Liver (tissue), 9 donors: ENCODE data around the gene MDC1. TPM values are rescaled to one million over a fixed set of nuclear protein-coding genes. Genes with fewer than 3 reads are reported as not detected.
A peak's percentile ranks its signal among the peaks of the same experiment; 100 is the strongest.
"Not testable (repeated sequence)": the region's sequence is repeated elsewhere in the genome, so short reads cannot be mapped to it uniquely, and the experiment has no call there.

ENCODE experiments used
- DNase-seq: peaks from one replicate; pipeline ENCODE4 v3.0.0-alpha.2; 2017; ENCODE audit warnings: low spot score
- H3K27ac ChIP-seq, 2 donors: one replicate each; pipeline ENCODE4 v1.7.0; 2013; ENCODE audit warnings: inconsistent platforms in 2 of 2, low read length in 2 of 2, control low read depth in 1 of 2, low read depth in 1 of 2, mild to moderate bottlenecking in 1 of 2
- H3K27me3 ChIP-seq, 4 donors: one replicate each; pipeline versions ENCODE4 v1.6.1 to v1.7.0; 2013; ENCODE audit warnings: low read length in 3 of 4, inconsistent platforms in 1 of 4, mild to moderate bottlenecking in 1 of 4, moderate library complexity in 1 of 4; ENCODE audit not compliant: control insufficient read depth in 4 of 4, insufficient read depth in 4 of 4
- H3K36me3 ChIP-seq, 4 donors: one replicate each; pipeline versions ENCODE4 v1.6.1 to v1.7.0; 2013; ENCODE audit warnings: low read length in 3 of 4, mild to moderate bottlenecking in 3 of 4, low read depth in 1 of 4, moderate library complexity in 1 of 4; ENCODE audit not compliant: control insufficient read depth in 4 of 4, insufficient read depth in 3 of 4
- H3K4me1 ChIP-seq, 4 donors: one replicate each; pipeline versions ENCODE4 v1.6.1 to v1.7.0; 2013; ENCODE audit warnings: low read length in 3 of 4, mild to moderate bottlenecking in 3 of 4, moderate library complexity in 1 of 4; ENCODE audit not compliant: control insufficient read depth in 4 of 4, insufficient read depth in 4 of 4
- H3K4me3 ChIP-seq, 3 donors: one replicate each; pipeline versions ENCODE4 v1.6.1 to v1.7.0; 2013; ENCODE audit warnings: low read length in 3 of 3, control low read depth in 1 of 3, low read depth in 1 of 3, mild to moderate bottlenecking in 1 of 3
- H3K9ac ChIP-seq, 2 donors: one replicate each; pipeline ENCODE4 v1.7.0; 2013; ENCODE audit warnings: low read length in 2 of 2, mild to moderate bottlenecking in 2 of 2, moderate library complexity in 2 of 2, control low read depth in 1 of 2, low read depth in 1 of 2
- H3K9me3 ChIP-seq, 4 donors: one replicate each; pipeline versions ENCODE4 v1.6.1 to v1.7.0; 2013; ENCODE audit warnings: low read length in 3 of 4; ENCODE audit not compliant: control insufficient read depth in 4 of 4
- FOXA2 ChIP-seq: IDR thresholded peaks from 2 replicates; pipeline ENCODE4 v1.6.1; 2016; ENCODE audit warnings: antibody characterized with exemption
- GABPA ChIP-seq, 2 donors: IDR thresholded peaks in 1 of 2; conservative IDR thresholded peaks in 1 of 2; 2 replicates each; pipeline ENCODE4 v1.6.1; 2016; ENCODE audit warnings: antibody characterized with exemption in 2 of 2, mild to moderate bottlenecking in 1 of 2, moderate library complexity in 1 of 2
- HNF4A ChIP-seq, 2 donors: conservative IDR thresholded peaks; 2 replicates each; pipeline ENCODE4 v1.6.1; 2016; ENCODE audit warnings: antibody characterized with exemption in 2 of 2, mild to moderate bottlenecking in 2 of 2
- RAD21 ChIP-seq, 2 donors: IDR thresholded peaks; 2 replicates each; pipeline ENCODE4 v1.6.1; 2016; ENCODE audit warnings: antibody characterized with exemption in 2 of 2, mild to moderate bottlenecking in 2 of 2
- RXRA ChIP-seq, 2 donors: IDR thresholded peaks; 2 replicates each; pipeline ENCODE4 v1.6.1; 2017 to 2018; ENCODE audit warnings: antibody characterized with exemption in 2 of 2, mild to moderate bottlenecking in 1 of 2
- SP1 ChIP-seq: IDR thresholded peaks from 2 replicates; pipeline ENCODE4 v1.6.1; 2018; ENCODE audit warnings: antibody characterized with exemption, mild to moderate bottlenecking
- YY1 ChIP-seq: IDR thresholded peaks from 2 replicates; pipeline ENCODE4 v1.6.1; 2016; ENCODE audit warnings: antibody characterized with exemption, mild to moderate bottlenecking
- WGBS: extraction: QIAGEN DNeasy Blood & Tissue Kit; methylation state at CpG from one replicate; pipeline ENCODE4 v1.1.7; 2013; 5-methylcytosine and 5-hydroxymethylcytosine counted together
- polyA plus RNA-seq, 2 donors: library from polyadenylated mRNA; stranded (reverse) in 1 of 2; unstranded in 1 of 2; fragments of 200-250 nt in 1 of 2; fragments of >200 nt in 1 of 2; fragmentation: Nextera tagmentation in 1 of 2; extraction: Ambion mirVana in 1 of 2; gene quantifications; one replicate each; pipeline versions ENCODE4 v1.2.1 to v1.2.3, GENCODE V29; 2013 to 2015
- total RNA-seq, 2 donors: library from RNA; depleted of rRNA; stranded (reverse); fragments of >200 nt; gene quantifications; one replicate each; pipeline ENCODE4 v1.2.3, GENCODE V29; 2014
- TF ChIP-seq, protein P1 (sequence below): fragments of 150-350 bp; IDR thresholded peaks from 2 replicates; pipeline ENCODE4 v1.5.1; 2017; ENCODE audit warnings: improper control_type of control experiment, low read depth, low read length; ENCODE audit not compliant: missing input control
- TF ChIP-seq, protein P2 (sequence below): IDR thresholded peaks from 2 replicates; pipeline ENCODE4 v1.6.1; 2016; ENCODE audit warnings: antibody characterized with exemption
- TF ChIP-seq, protein P3 (sequence below): IDR thresholded peaks from 2 replicates; pipeline ENCODE4 v1.6.1; 2016; ENCODE audit warnings: antibody characterized with exemption, mild to moderate bottlenecking
- donor health status: healthy.
- donor health status: healthy.
- donor health status: healthy.
- donor health status: healthy.
- donor health status: healthy.

Gene MDC1
- total and polyA plus RNA-seq, 4 donors: 5.9 to 15.5 (median 8.4) TPM

DNA sequence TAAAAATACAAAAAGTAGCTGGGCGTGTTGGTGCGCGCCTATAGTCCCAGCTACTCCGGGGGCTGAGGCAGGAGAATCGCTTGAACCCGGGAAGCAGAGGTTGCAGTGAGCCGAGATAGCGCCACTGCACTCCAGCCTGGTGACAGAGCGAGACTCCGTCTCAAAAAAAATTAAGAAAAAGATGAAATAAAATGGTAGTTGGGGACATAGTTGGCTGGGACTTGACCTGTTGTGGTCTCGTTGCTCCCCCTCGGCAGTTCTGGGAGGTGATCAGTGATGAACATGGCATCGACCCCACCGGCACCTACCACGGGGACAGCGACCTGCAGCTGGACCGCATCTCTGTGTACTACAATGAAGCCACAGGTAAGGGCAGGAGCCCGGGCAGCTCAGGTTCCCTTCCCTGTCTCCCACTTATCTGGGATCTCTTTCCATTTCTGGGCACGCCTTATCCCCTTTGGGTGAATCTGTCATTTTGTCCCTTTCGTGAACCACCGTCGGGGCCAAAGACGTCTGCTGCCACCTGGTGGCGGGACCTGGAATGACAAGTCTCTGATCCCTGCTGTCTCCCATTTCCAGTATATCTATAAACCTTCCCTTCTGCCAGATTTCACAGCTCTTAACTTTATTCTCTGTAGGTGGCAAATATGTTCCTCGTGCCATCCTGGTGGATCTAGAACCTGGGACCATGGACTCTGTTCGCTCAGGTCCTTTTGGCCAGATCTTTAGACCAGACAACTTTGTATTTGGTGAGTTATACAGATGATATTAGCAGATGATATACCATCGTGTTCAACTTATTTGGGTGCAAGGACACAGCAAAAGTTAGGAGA lies 5.4 kb upstream of the MDC1 start:
- Histone ChIP-seq H3K4me3 (peak overlapping the region; percentile 18 to 79 (median 32)), H3K27me3 (no peaks in the 10 kb centered on the region), H3K9me3 (no peaks in the 10 kb centered on the region), H3K9ac (peak overlapping the region in 1 of 2 donors; percentile 33), H3K27ac (peak overlapping the region; percentile 83 to 90), H3K4me1 (peaks cover 0 to 38% (median 29%) of the 10 kb centered on the region in 4 donors), H3K36me3 (peaks cover 9 to 36% (median 29%) of the 10 kb centered on the region in 4 donors)
- TF ChIP-seq, protein P1, sequence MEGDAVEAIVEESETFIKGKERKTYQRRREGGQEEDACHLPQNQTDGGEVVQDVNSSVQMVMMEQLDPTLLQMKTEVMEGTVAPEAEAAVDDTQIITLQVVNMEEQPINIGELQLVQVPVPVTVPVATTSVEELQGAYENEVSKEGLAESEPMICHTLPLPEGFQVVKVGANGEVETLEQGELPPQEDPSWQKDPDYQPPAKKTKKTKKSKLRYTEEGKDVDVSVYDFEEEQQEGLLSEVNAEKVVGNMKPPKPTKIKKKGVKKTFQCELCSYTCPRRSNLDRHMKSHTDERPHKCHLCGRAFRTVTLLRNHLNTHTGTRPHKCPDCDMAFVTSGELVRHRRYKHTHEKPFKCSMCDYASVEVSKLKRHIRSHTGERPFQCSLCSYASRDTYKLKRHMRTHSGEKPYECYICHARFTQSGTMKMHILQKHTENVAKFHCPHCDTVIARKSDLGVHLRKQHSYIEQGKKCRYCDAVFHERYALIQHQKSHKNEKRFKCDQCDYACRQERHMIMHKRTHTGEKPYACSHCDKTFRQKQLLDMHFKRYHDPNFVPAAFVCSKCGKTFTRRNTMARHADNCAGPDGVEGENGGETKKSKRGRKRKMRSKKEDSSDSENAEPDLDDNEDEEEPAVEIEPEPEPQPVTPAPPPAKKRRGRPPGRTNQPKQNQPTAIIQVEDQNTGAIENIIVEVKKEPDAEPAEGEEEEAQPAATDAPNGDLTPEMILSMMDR: peak; percentile 98
- TF ChIP-seq GABPA (IDR thresholded peaks at IDR 0.05 in 1 of 2, conservative IDR thresholded peaks at IDR 0.05 in 1 of 2) (no peak), FOXA2 (no peak), YY1 (peak; percentile 46), RXRA (IDR thresholded peaks at IDR 0.05) (peak in 1 of 2 donors; percentile 58), SP1 (peak; percentile 20), RAD21 (IDR thresholded peaks at IDR 0.05) (peak; percentile 96 to 98), HNF4A (conservative IDR thresholded peaks at IDR 0.05) (peak in 1 of 2 donors; percentile 25)
- TF ChIP-seq, protein P2, sequence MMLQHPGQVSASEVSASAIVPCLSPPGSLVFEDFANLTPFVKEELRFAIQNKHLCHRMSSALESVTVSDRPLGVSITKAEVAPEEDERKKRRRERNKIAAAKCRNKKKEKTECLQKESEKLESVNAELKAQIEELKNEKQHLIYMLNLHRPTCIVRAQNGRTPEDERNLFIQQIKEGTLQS: peak; percentile 27
- 12% methylated on average over 27 of the region's 27 CpGs for WGBS
- DNase-seq: peak; percentile 91

DNA sequence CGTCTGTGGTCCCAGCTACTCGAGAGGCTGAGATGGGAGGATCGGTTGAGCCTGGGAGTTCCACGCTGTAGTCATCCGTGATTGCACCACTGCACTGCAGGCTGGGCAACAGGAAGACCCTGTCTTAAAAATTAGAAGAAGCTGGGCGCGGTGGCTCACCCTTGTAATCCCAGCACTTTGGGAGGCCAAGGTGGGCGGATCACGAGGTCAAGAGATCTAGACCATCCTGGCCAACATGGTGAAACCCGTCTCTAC lies 4.9 kb upstream of the MDC1 start:
- H3K9me3 ChIP-seq: not testable (repeated sequence)
- H3K4me1 ChIP-seq: peaks cover 0 to 38% (median 29%) of the 10 kb centered on the region in 4 donors
- WGBS: 21% methylated on average over 10 of the region's 10 CpGs

DNA sequence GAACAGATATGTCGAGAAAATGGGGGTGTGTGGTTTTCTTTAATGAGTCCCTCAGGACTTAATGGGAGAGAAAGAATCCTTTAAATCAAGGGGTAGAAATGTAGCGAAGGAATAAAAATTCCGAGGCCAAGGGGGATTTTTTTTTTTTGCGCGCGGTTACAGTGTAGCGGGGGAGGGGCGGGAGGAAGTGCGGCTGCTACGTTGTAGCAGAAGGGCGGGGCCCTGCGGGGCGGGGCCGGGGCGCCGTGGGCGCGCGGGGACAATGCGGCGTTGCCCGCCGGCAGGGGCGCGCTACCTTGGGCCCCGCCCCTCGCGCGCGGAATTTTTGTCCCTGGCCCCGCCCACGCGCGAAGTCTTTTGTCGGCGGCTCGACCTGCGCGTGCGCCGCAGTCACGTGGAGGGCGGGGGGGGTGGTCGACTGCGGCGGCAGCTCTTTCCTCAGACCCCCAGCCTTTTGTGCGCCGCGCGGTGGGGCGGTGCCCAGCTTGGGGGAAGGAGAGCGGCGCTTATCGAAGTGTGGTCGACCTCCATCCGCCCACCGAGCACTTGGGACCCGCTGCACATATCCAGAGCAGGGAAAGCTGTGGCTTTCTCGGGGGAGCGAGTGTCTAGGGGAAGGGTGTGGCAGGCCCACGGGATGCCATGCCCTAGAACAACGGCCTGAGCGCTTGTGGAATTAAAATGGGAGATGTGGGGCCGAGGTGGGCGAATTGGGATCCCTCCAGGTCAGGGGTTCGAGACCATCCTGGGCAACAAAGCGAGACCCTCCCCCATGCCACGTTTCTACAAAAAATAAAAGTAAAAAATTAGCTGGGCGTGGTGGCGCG lies 4.3 kb upstream of the MDC1 start:
- TF ChIP-seq, protein P1: peak; percentile 50
- TF ChIP-seq, protein P3, sequence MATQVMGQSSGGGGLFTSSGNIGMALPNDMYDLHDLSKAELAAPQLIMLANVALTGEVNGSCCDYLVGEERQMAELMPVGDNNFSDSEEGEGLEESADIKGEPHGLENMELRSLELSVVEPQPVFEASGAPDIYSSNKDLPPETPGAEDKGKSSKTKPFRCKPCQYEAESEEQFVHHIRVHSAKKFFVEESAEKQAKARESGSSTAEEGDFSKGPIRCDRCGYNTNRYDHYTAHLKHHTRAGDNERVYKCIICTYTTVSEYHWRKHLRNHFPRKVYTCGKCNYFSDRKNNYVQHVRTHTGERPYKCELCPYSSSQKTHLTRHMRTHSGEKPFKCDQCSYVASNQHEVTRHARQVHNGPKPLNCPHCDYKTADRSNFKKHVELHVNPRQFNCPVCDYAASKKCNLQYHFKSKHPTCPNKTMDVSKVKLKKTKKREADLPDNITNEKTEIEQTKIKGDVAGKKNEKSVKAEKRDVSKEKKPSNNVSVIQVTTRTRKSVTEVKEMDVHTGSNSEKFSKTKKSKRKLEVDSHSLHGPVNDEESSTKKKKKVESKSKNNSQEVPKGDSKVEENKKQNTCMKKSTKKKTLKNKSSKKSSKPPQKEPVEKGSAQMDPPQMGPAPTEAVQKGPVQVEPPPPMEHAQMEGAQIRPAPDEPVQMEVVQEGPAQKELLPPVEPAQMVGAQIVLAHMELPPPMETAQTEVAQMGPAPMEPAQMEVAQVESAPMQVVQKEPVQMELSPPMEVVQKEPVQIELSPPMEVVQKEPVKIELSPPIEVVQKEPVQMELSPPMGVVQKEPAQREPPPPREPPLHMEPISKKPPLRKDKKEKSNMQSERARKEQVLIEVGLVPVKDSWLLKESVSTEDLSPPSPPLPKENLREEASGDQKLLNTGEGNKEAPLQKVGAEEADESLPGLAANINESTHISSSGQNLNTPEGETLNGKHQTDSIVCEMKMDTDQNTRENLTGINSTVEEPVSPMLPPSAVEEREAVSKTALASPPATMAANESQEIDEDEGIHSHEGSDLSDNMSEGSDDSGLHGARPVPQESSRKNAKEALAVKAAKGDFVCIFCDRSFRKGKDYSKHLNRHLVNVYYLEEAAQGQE: no peak
- WGBS: 3% methylated on average over 71 of the region's 71 CpGs
- Histone ChIP-seq H3K27ac (peak overlapping the region; percentile 90 to 96), H3K9me3 (no peaks in the 10 kb centered on the region), H3K4me1 (peaks cover 1 to 40% (median 32%) of the 10 kb centered on the region in 4 donors), H3K27me3 (no peaks in the 10 kb centered on the region), H3K36me3 (peaks cover 8 to 32% (median 26%) of the 10 kb centered on the region in 4 donors), H3K4me3 (peak overlapping the region; percentile 79 to 94 (median 93)), H3K9ac (peak overlapping the region; percentile 95 to 99)
- peak; percentile 88 for DNase-seq

More for the DNA sequence above, 4.9 kb upstream of the MDC1 start:
- not testable (repeated sequence) for DNase-seq, H3K27me3 ChIP-seq
- peak overlapping the region; percentile 16 to 17 for H3K9ac ChIP-seq
- peaks cover 8 to 34% (median 28%) of the 10 kb centered on the region in 4 donors for H3K36me3 ChIP-seq
- peak overlapping the region; percentile 83 to 90 for H3K27ac ChIP-seq
- peak overlapping the region; percentile 59 to 79 (median 64) for H3K4me3 ChIP-seq
